Glomerular endothelial cell (primary cell): Measurements from ENCODE around the gene RAD51B. TPM values are rescaled to one million over a fixed set of nuclear protein-coding genes. Genes with fewer than 3 reads are reported as not detected.

Source experiments
- DNase-seq: peaks from one replicate; pipeline ENCODE4 v3.0.0-alpha.2; 2011; ENCODE audit warnings: low read depth, low spot score; ENCODE audit errors: extremely low read depth
- total RNA-seq: library from RNA; depleted of rRNA; stranded (reverse); fragments of >200 nt; gene quantifications from 2 replicates; pipeline ENCODE4 v1.2.3, GENCODE V29; 2015

The RAD51B gene
- total RNA-seq, 1 donor from 2014 or later = 9.7 TPM

DNA sequence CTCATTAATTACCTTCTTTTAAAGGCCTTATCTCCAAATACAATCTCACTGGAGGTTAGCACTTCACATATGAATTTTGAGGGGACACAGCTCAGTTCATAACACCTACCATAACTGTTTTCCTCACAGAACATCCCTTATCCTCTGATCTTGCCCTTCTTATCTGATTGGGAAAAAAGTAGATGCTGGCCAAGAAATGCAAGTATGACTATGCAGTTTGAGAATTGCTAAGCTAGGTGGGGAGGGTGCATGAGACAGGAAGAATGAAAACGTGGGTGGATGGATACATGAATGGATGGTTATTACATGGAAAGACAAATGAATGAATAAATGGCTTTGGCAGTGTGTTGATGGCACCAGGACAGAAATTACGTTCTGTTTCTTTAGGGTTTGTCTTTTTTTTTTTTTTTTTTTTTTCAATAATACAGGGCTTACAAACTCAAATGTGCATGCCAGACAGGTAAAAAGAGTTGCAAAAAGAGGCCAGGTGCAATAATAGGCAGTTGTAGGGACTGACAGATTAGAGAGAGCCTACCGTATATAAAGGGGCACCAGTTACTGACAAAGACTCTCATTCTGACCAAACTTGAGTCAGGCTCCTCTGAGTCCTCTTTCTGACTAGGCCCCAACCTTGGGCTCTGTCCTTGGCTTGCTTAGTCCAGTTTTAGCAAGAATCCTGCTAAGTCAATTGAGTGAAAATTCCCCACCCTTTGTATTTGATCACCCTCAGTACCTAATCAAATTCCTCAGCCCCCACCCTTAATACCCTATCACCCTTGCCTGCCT, 668.4 kb downstream of the RAD51B start:
- no peak for DNase-seq

DNA sequence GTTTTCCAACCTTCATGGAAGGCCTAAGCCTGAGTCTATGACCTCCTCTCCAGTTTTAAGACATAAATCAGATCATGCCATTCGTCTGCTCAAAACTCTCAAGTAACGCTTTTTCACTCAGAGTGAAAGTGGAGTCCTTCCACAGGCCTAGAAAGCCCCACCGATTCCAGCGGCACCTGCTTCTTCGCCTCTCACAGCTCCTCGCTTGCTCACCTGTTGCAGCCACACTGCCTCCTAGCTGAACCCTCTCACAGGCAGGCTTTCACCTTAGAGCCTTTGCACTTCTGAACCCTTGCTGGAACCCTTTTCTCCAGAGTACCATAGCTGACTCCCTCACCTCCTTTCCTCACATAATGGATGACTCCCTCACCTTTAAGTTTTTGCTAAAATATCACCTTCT, 672.2 kb downstream of the RAD51B start:
- DNase-seq = no peak

DNA sequence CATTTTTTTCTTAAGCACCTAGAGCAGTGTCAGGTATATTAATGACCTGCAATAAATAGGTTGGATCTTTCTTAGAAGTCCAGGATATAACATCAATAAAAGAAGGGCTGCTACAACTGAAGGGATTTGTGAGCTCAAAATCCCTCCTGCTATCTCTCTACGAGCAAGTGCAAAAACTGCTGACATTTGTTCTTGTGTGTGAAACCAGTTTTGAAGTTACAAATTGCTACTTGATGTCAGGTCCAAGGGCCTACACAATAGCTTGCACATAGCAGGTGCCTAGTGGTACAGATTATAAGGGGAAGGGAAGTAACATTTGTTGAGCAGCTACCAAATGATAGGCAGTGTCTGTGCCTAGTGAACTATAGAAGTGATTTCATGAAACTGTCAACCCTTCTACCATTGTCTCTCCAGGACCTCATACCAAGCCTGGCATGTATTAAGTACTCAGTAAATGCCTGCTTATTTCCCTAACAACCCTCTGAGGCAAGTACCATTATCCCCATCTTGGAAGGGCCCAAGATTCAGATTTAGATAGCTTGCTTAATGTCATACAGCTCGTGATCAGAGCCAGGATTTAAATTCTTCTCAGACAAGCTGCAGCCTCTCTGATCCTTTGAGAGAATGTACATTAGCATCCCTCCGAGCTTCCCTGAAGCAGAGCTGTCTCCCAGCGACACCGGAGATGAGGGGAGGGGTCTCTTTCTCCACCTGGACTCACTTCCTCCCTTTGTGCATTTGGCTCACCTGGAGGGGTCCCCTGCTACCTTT, 673.0 kb downstream of the RAD51B start:
- DNase-seq = no peak

DNA sequence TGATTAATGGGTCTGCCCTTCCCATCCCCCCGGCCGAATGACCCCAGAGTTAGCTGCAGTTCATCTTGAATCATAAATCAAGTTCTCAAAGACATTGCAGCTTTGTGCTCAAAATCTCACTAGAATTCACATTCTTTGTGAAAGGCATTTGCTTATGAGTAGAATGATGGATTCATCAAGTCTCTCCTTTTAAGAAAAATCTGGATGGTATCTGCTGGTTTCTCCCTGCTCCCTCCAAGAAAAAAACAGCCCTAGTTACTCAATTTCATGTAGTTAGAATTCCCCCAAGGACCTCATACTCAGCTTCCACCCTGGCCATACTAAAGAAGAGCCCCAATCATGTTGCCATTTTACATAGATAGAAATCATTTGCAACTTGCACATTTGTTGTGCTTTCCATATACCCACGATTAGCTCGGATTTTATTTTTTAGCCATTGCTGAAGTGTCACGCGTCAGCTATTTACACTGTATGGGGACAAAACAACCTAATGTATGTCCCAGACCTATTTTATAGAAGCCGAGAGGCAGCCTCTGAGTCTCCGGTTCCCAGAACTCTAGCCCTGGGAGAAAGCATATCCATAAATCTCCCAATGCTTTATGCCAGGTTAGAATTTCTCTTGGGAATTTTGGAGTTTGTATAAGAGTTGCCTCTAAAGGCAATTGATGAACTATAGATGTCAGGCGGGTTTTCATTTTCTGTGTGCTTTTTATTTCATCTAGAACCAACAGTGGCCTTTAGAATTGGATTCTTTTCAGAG, 673.8 kb downstream of the RAD51B start:
- no peak for DNase-seq

DNA sequence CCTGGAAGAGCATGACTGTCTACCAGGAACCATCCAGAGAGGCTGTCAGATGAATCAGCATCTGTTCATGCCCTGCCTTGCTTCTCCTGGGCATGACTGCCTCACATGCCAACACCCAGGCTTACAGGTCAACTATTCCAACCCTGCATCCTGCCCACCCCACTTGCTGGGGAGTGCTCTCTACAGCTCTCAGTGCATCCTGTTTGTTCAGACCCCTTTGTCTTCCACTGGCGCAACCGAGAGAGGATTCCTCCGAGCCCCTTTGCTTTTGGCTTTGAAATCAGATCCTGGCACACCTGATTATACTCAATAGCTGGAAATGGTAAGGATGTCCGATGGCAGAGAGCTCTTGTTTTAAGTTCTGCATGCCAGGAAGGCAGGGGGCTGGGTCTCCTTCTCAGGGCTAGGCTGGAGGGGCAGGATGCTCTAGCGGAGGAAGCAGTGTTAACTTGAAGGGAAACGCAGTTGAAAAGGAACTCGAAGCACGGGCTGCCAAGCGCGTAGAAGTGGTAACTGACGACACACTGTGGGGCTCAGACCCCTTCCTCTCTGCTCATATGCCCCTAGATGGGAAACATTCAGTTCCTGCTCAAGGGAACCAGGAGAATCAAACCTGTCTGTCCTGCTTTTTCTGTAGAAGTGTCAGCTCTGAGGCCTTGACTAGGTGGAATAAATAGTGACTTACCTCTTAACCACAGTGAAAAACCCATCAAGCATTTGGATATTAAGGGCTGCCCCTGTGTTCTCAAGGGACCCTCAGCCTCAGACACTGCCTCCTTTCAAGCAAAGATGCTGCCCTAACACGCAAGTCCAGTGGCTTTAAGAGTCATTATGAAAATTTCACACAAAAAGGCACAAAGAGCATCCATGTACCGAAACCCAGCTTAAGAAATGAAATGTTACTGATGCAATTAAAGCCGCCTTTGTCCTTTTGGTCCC, 675.8 kb downstream of the RAD51B start:
- no peak for DNase-seq

DNA sequence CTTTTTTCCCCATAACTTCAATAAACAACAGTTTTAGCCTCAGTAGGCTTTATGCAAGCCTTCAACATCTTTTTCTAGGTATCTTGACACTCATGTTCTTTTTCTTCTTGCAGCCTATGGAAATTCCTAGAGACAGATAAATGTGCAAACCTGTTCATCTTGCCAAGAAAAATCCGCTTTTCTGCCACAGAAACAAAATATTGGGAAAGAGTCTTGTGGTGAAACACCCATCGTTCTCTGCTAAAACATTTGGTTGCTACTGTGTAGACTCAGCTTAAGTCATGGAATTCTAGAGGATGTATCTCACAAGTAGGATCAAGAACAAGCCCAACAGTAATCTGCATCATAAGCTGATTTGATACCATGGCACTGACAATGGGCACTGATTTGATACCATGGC, 677.4 kb downstream of the RAD51B start:
- DNase-seq = no peak

DNA sequence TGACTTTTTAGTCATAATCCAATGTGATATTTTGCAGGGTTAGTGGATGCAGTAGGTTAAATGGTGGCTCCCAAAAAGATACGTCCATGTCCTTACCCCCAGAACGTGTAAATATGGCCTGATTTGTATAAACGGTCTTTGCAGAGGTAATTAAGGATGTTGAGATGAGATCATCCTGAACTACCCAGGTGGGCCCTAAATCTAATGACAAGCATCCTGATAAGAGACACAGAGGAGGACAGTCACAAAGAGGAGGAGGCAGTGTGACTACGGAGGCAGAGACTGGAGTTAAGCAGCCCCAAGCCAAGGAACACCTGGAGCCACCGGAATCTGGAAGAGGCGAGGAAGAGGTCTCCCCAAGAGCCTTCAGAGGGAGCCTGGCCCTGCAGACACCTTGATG, 679.9 kb downstream of the RAD51B start:
- no peak for DNase-seq

DNA sequence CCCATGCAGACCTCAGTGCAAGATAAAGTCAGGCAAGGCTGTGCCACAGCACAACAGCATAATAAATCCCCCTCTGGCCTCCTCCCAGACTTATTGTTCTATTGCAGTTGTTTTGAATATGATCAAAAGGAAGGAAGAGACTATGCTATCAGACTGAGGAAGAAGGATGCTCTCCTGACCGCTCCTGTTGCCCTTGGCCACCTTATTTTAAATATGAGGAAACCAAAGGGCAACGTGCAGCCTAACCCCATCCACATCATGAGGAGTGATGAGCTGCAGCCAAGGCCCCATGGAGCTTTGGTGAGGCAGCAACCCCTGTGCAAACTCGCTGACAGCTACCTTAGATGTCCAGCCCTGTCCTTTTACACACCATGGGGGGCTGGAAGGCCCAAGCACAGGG, 681.6 kb downstream of the RAD51B start:
- no peak for DNase-seq

DNA sequence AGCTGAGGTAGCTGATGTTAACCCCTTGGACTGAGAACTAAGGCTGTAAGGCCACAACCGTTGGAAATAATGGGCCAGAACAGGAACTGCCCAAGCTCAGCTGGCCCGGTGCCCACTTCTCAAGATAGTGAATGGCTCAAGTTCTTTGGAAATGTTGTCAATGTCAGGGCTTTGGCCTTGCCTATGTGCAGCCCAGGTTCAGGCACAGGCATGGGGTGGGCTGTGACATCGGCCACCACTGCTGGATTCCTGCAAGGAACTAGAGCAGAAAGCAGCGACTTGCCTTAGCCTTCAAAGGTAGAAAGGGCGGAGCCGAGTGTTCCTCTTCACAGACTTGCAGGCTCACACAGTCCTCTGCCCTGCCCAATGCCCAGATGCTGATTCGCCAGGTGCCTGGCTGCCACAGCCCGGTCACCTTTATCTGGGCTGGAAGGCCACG, 682.1 kb downstream of the RAD51B start:
- no peak for DNase-seq

DNA sequence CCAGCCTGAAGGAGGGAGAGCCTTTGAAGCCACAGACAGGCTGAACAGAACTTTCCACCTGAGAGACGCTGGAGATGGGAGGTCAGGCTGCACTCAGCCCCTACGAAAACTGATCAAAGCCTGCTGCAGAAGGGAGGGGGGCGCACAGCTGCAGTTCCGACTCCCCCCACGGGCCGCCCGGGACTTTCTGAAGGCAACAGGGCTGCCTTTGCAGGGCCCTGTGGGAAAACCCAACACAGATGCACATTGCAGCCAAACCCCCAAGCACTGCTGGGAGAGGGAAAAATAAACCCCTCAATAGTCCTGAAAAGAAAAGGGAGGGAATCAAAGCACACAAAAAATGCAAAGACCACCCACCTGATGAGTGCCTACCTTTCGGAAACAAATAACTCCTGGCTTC, 682.7 kb downstream of the RAD51B start:
- DNase-seq = no peak

DNA sequence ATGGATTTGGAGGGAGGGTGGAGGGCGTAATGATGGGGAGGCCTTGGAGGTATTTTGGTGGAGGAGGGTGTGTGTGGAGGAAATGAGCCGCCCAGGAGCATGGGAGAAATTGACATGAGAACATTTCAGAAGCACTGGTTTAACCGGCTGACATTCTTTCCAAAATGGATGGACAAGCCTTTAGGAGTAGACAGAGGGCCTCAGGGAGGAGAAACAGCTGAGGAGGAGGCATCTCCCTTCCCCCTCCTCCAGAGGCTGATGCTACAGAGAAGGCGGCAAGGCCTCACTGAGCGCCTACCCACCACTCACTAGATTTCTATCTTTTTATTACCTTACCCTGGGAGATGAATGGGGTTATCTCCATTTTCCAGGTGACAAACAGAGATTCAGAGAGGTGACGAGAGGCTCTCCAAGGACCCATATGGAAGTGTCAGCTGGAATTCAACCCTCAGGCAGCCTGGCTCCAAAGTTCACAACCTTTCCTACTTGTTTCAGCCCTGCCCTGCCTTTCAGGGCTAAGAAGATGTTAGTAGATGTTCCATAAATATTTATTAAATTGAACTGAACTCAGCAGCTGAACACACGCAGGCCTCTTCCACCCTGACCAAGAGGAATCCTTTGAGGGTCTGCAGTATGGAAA, 683.7 kb downstream of the RAD51B start:
- no peak for DNase-seq

DNA sequence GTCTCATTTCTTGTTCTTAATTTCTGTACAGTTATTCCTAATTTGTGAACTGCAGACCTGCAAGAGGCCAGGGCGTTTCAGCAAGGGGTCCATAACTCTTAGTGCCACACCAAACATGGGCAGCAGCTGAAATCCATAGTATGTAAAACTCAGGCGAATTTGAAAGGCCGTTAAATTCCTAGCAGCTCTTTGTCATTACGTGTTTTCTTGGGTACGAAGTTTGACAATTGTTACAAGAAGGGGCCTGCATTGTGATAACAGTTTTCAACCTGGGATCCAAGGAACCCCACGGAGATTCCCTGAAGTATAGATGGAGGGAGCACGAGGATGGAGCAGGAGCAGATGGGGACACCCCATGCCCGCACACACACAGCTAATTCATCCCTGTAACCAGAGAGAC, 685.3 kb downstream of the RAD51B start:
- no peak for DNase-seq

DNA sequence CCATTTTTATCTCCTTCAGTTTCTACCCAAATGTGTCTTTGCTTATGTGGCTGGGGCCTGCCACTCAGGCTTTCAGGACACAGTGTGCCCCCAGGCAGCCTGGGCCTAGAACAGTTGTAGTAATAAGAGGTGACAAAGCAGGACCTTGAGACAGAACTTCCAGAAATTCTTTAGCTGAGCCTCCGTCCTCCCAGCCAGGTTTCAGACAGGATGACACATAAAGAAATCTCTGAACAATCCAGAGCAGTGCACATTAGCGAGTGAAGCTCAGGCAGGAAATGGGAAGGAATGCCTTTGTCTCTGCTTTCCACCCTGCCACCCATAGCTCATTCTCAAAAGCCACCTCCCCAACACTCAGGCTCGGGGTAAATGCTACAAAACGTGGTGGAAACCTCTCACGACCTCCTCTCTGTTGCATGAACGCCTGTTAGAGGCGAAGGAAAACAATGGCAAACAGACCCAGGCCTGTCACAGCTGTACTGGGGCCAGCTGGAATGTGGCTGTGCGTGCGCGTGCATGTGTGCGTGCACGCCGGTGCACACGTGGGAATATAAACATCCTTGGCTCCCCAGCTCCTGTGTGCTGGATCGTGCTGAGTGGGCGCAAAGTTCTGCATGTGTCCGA, 686.6 kb downstream of the RAD51B start:
- DNase-seq = no peak

DNA sequence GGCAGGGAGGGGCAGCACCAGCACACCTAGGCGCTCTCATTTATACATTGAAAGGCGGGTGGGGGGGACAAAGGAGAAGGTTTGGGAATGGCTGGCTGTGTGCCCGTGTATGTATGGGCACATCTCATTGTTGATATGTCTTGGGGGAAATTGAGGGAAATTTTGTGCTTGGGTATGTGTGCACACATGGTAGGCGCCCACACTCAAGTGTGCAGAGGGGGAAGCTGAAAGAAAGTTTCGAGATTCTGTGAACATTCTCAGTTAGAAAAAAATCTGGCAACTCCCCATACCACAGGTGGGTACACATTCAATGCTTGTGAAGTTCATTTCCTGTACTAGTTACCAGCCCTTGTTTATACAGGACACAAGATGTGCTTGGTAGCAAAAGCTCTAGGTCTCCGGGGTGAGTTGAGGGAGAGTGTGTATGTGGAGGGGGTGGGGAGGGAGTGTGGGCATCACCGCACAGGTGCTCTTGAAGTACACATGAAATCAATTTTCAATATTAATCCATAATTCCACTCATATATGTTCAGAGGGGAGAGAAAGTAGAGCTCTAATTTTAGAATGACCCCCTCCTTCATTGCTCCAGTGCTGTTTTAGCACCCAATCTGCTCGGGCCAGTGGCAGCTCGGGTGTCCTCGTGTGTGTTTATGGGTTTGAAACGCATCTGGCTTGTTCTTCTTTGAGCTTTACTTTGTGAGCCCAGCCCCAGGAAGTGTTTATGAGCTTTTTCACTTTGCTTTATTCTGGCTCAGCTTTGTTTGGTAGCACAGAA, 687.3 kb downstream of the RAD51B start:
- DNase-seq = no peak

DNA sequence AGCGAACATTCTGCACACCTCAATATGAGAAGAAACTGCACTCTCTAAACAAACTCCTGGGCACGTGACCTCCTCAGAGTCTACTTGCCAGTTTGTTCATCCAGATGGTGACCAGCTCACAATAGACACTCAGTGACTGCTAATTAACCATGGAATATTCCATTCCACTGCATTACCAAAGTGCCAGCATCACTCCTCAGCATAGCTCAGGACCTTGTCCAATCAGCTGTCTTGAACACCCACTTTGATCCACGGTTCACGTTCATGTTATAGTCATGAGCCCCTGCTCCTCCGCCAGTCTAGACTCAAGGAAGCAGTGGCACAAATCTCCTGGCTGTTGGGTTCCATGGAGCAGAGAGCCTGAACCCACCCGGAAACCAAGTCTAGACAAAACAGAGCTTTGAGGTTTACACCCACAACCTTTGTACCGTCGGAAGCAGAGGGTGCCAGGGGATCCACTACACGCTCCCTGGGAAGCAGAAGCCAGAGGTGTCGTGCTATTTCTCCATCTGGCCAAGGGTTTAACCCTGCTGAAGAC, 688.0 kb downstream of the RAD51B start:
- DNase-seq = no peak

DNA sequence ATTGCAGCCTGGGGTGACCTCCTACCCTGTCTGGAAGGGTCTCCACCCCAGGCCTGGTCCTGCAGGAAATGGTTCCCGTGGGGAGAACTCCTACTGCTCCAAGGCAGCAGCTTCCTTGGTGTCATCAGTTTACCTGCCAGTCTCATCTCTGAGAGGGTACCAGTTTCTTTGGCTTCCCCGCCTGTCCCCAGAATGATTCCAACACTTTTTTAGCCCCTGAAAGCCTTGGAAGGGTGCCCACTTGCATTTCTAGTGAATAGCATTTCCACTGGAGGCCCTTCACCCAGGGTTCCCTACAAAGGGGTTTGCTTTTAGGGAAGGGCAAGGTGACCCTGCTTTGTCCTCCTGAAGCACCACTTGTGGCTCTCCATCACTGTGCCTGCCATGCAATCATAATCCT, 689.0 kb downstream of the RAD51B start:
- no peak for DNase-seq

DNA sequence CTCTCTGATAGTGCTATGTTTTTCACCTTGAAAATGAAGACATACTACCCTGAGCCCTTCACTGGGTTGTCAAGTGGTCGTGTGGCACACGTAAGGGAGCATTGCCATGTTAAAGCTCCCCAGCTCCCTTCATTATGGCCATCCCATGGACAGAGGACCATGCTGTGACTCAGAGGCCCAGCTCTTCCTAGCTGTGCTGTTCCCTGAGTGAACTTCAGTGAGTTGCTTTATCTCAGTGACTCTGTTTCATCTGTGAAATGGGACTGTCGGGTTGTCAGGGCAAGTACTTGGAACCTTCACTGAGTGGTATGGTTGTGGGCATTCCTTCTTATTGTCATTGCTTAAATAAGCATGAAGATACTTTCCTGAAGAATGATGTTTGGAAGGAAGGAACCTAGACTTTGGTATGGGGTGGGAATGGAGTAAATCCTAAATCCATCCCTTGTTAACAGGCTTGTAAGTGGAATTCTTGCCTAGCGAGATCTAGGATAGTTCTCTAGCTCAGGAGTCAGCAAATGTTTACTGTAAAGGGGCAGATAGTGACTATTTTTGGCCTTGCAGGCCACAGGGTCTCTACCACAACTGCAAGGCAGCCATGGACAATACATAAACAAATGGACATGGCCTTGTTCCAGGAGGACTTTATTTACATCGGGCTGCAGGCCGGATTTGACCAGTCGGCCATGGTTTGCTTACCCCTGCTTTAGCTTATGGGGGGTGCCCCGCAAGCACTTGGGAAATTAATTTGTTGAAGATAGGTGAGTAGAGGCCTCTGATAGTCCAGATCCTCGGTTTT, 689.8 kb downstream of the RAD51B start:
- no peak for DNase-seq
